ENCODE results near the gene LRMDA.

Gene LRMDA

DNA sequence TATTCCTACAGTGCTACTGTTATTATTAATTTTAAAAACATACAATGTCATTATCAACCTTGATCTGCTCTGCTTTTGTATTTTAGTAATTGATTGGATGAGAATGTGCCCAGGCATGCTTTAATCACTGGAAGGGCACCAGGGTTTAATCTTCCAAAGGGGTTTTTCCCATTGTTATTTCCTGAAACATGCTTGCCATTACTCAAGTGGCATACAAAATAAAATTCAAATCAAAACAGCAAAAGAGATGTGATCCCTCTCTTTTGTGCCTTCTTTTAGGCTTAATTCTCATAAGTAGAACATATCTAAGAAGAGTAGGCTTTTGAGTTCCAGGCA, 963.3 kb downstream of the LRMDA start:
- no peak for DNase-seq (ENCODE audit: low read depth, low spot score)

GRCh38 chr10:76395251-76395650, 963.8 kb downstream of the LRMDA start:
- no peak for DNase-seq (ENCODE audit: low read depth, low spot score)

- no peak for DNase-seq (ENCODE audit: low read depth, low spot score)
These were observed 964.7 kb downstream of the LRMDA start for GRCh38 chr10:76396134-76396533.

DNA sequence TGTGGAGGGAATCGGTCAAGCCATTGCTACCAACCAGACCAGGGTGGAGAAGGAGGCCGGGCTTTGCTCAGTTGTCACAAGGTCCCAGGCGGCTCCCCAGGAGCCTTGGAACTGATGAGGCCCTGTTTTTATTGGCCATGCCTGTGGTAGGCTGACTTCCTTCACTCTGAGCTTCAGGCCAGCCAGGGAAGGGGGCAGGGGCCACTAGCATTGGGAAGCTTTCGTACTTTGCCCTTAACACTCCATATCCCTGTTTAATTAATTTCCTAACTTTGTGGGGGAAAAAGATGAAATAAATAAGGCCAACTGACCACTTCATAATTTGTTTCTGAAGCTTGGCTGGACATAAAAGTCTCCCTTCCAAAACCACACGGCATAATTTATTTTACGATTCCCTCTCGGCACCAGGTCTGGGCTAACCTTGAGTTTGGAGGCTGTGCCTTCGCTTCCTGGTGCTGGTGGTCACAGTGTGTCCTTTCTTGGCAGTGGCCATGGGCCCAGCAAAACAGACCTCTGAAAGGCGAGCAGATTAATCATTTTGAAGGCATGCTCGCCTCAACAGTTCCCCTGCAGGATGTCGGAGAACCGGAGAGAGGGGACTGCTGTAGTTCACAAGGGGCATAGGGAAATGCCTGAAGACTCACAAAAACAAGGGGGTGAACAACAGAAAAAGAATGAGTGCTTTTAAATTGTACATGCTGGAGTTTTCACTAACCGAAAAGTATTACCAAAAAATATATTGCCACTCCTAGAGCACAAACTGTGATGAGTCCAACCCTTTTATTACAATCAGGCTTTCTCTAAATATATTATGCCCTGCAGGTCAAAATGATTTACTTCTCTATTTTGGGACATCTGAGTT, 966.0 kb downstream of the LRMDA start:
- DNase-seq (ENCODE audit: low read depth, low spot score): no peak

DNA sequence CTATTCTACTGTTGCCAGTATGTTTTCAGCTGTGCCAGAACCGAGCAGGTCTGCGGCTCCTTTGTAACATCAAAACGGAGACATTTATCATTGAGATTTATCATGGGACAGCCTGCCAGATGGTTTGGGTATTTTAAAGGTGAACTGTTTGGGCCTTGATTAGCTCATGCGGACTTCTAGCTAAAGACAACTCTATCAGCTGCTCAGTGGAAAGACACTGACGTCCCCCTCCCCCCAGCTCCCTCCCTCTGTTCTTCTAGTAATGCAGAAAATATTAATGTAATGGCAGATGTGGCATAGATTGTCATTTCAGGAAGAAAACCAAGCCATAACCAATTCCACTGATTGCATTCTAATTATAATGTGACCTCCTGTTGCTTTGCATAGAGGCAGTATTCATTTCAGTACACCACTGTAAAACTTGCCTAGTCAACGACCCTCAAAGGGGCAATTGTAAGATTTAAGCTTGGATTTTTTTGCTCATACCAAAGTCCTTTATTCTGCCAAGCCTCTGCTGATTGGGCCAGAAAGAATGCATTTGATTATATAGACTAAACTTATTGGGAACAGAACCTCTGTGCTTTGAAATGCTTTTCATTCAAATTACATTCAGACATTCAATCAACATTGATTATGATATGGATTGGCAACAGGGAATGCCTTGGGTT, 966.8 kb downstream of the LRMDA start:
- no peak for DNase-seq (ENCODE audit: low read depth, low spot score)

GRCh38 chr10:76399226-76399625, 967.8 kb downstream of the LRMDA start:
- no peak for DNase-seq (ENCODE audit: low read depth, low spot score)

DNA sequence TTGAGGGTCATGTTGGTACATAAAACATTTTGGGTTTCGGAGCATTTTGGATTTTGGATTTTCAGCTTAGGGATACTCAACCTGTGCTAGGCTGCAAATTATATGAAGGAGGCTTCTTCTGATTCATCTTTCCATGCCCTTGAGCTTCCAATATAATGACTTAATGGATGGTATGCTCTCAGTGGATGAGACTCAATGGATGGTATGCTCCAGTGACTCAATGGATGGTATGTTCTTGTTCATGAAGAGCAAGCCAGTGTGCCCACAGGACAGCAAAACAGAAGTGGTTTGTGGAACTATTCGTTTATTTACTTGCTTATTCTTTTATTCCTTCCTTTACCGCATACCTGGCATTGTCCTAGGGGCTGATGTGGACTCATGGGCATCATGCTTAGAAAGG, 969.6 kb downstream of the LRMDA start:
- DNase-seq (ENCODE audit: low read depth, low spot score): no peak

GRCh38 chr10:76403912-76404311, 972.5 kb downstream of the LRMDA start:
- no peak for DNase-seq (ENCODE audit: low read depth, low spot score)

GRCh38 chr10:76404531-76404930, 973.1 kb downstream of the LRMDA start:
- no peak for DNase-seq (ENCODE audit: low read depth, low spot score)

DNA sequence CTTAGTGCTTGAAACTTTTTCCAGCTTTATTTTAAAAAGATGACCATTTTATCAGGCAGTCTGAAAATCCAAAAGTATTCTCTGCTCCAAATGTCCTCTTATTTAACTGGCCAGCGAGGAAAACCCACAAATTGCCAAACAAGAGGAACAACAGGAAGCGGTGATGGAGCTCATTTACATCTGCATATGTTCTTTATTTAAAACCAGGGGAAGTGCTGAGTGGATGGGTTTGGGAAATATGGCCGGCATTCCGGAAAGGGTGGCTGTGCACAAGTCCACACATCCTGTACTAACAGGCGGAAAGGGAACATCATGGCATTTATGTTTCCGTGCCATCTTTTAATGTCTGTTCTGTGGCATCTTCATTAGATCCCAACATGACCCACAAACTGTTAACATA, 974.5 kb downstream of the LRMDA start:
- DNase-seq (ENCODE audit: low read depth, low spot score): no peak

DNA sequence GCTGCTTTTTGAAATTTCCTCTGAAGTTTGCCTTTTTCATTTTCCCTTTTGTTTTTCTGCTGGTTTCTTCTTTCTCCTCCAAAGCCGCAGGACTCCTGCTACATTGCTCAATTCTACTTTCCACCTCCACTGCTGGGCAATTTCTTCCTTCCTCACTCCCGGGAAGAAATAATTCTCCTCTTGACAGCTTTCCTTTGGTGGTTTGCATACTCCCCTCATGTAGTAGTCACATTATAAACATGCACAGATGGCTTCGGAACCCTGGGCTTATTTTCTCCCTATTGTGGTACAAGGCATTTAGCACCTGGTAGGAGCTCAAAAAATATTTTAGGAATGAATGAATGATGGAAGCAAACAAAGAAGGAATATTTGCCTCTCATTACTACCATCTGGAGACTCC, 977.2 kb downstream of the LRMDA start:
- DNase-seq (ENCODE audit: low read depth, low spot score): no peak

GRCh38 chr10:76411729-76412435, 980.5 kb downstream of the LRMDA start:
- no peak for DNase-seq (ENCODE audit: low read depth, low spot score)

GRCh38 chr10:76415554-76415953, 984.1 kb downstream of the LRMDA start:
- DNase-seq (ENCODE audit: low read depth, low spot score): no peak

GRCh38 chr10:76416642-76417041, 985.2 kb downstream of the LRMDA start:
- no peak for DNase-seq (ENCODE audit: low read depth, low spot score)

- no peak for DNase-seq (ENCODE audit: low read depth, low spot score)
These were observed 989.3 kb downstream of the LRMDA start for GRCh38 chr10:76420725-76421124.

GRCh38 chr10:76422769-76423168, 991.3 kb downstream of the LRMDA start:
- DNase-seq (ENCODE audit: low read depth, low spot score): no peak

- no peak for DNase-seq (ENCODE audit: low read depth, low spot score)
These were observed 997.3 kb downstream of the LRMDA start for GRCh38 chr10:76428551-76429367.

GRCh38 chr10:76429368-76430060, 998.1 kb downstream of the LRMDA start:
- no peak for DNase-seq (ENCODE audit: low read depth, low spot score)

- no peak for DNase-seq (ENCODE audit: low read depth, low spot score)
These were observed 998.7 kb downstream of the LRMDA start for GRCh38 chr10:76430061-76430645.

All from activated naive CD8-positive, alpha-beta T cell treated with anti-CD3 and anti-CD28 coated beads, Interleukin-2, amount 50 U/mL, for 16 hours (primary cell).